ENCODE results near the gene CCNJ. TPM values are rescaled to one million over a fixed set of nuclear protein-coding genes. Genes with fewer than 3 reads are reported as not detected.
A peak's percentile ranks its signal among the peaks of the same experiment; 100 is the strongest.

The CCNJ gene
- total RNA-seq, 1 donor from 2014 or later = 2.4 TPM

DNA sequence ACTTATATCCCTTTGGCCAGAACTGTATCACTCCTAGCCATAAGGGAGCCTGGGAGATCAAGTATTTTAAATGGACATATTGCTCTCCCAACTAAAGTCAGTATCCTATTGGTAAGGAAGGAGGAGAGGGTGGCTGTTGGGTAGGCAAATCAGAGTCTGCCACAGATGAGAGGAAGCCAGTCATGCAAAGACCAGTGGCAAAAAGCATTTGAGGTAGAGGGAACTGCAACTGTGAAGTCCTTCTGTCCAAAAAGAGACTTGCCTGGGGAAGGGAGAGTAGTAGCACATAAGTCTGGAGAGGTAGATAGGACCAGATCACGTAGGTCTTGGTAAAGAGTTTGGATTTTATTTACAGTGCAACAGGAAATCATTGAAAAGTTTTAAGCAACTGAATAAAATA lies 8.8 kb upstream of the CCNJ start:
- Histone ChIP-seq H3K4me1 (no peaks in the 10 kb centered on the region), H3K9me3 (replicated peaks) (no peaks in the 10 kb centered on the region), H3K4me3 (no peak overlapping the region), H3K27me3 (ENCODE audit: low read depth) (no peaks in the 10 kb centered on the region), H3K27ac (replicated peaks) (no peak overlapping the region), H3K36me3 (no peaks in the 10 kb centered on the region)
- DNase-seq = no peak
- intact Hi-C loops (cut with micrococcal nuclease) = no loop called here
- TF ChIP-seq, protein P1, sequence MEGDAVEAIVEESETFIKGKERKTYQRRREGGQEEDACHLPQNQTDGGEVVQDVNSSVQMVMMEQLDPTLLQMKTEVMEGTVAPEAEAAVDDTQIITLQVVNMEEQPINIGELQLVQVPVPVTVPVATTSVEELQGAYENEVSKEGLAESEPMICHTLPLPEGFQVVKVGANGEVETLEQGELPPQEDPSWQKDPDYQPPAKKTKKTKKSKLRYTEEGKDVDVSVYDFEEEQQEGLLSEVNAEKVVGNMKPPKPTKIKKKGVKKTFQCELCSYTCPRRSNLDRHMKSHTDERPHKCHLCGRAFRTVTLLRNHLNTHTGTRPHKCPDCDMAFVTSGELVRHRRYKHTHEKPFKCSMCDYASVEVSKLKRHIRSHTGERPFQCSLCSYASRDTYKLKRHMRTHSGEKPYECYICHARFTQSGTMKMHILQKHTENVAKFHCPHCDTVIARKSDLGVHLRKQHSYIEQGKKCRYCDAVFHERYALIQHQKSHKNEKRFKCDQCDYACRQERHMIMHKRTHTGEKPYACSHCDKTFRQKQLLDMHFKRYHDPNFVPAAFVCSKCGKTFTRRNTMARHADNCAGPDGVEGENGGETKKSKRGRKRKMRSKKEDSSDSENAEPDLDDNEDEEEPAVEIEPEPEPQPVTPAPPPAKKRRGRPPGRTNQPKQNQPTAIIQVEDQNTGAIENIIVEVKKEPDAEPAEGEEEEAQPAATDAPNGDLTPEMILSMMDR (IDR thresholded peaks at IDR 0.05; ENCODE audit: borderline replicate concordance) = no peak

DNA sequence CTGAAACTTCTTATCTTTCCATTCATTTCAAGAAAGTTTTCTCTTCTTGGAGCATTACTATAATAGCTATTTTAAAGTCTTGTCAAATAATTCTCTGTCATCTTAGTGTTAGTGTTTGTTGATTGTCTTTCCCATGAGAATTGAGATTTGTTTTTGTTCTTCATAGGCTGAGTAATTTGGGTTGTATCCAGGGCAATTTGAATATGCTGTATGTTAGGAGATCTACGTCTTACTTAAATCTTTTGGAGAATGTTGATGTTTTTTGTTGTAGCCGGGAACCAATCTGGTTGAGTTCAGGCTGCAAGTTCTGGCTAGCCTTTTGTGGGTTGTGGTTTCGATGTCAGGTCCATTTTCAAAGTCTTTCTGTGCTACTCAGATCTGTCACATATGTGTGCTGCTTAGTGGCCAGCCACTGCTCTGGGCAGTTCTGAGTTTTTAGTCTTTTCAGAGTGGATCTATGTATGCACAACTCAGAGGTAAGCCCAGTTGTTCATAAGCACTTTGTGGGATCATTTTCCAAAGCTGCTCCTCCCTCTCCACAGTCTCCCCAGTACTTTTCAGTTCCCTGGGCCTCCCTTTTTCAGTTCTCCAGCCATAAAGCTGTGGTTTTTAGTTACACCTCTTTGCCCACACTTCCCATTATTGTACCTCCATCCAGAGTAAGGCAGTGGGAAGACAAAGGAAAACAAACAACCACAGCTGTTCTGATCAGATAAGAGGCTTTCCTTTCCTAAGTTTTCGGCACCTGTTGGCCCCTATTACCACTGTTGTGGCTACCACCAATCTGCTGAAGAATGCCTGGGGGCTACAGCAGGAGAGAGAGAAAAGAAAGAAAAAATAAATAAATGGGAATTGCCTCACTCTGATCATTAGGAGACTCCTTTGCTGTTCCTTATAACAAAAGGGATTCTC lies 4.7 kb upstream of the CCNJ start:
- intact Hi-C loops (cut with micrococcal nuclease) = no loop called here
- DNase-seq = no peak
- Histone ChIP-seq H3K9me3 (replicated peaks) (no peaks in the 10 kb centered on the region), H3K4me3 (no peak overlapping the region), H3K36me3 (no peaks in the 10 kb centered on the region), H3K4me1 (peaks cover 11% of the 10 kb centered on the region), H3K27me3 (ENCODE audit: low read depth) (no peaks in the 10 kb centered on the region), H3K27ac (replicated peaks) (no peak overlapping the region)
- TF ChIP-seq, protein P1 (IDR thresholded peaks at IDR 0.05; ENCODE audit: borderline replicate concordance) = no peak

DNA sequence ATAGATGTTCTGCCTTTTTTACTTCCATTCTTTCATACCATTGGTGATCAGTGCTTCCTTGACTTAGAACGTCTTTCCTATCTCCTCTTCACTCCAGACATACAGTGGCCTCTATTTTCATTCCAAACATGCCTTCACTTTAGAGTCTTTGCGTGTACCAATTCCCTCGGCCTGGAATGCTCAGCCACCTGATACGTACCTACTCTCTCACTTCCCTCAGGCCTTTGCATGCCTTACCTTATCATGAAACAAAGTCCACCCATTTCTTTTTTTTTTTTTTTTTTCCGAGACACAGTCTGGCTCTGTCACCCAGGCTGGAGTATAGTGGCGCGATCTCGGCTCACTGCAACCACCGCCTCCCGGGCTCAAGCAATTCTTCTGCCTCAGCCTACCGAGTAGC lies 2.2 kb upstream of the CCNJ start:
- H3K9me3 ChIP-seq (replicated peaks) = no peaks in the 10 kb centered on the region
- no peaks in the 10 kb centered on the region for H3K36me3 ChIP-seq
- DNase-seq = no peak
- H3K4me1 ChIP-seq = peaks cover 25% of the 10 kb centered on the region
- no peak overlapping the region for H3K4me3 ChIP-seq
- TF ChIP-seq, protein P1 (IDR thresholded peaks at IDR 0.05; ENCODE audit: borderline replicate concordance) = no peak
- intact Hi-C loops (cut with micrococcal nuclease) = no loop called here
- no peaks in the 10 kb centered on the region for H3K27me3 ChIP-seq (ENCODE audit: low read depth)
- no peak overlapping the region for H3K27ac ChIP-seq (replicated peaks)

DNA sequence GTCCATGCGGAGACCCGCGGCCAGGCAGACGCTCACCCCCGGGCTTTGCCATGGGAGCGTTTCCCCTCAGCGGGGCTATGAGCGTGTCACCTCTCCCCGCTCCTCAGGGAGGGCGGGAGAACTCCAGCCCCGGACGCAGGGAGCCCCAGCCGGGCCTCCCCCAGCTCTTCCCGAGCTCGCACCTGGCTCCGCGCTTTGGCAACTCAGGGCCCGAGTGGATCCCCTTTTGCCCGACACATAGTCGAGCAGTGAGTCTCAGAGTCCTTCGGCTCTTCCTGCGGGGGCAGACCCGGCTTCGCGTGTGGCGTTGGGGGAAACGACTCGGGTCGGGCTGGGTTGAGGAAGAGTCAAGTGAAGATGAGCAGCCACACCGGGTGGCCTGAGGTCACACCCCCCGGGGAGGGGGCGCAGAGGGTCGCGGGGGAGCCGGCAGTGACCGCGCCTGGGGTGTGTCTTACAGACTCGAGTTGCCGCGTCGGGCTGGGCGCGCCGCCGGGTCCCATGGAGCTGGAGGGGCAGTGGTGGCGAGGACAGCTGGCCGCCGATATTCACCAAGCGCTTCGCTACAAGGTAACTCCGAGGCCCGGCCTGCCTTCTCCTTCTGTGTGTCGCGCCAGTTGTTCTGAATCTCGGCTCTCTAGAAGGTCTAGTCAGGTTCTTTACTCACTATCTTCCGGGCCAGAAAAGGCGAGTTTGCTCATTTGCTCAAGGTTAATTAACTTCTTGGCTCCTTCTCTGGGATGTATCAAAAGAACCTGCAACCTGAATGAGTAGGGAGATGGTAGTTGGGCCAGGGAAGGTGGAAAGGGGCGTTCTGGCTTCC lies 721 bp downstream of the CCNJ start:
- Histone ChIP-seq H3K4me3 (peak overlapping the region; percentile 82), H3K27me3 (ENCODE audit: low read depth) (no peaks in the 10 kb centered on the region), H3K4me1 (peaks cover 25% of the 10 kb centered on the region), H3K36me3 (no peaks in the 10 kb centered on the region), H3K27ac (replicated peaks) (peak overlapping the region; percentile 89), H3K9me3 (replicated peaks) (no peaks in the 10 kb centered on the region)
- DNase-seq = peak; percentile 35
- intact Hi-C loops (cut with micrococcal nuclease) = no loop called here
- TF ChIP-seq, protein P1 (IDR thresholded peaks at IDR 0.05; ENCODE audit: borderline replicate concordance) = no peak

DNA sequence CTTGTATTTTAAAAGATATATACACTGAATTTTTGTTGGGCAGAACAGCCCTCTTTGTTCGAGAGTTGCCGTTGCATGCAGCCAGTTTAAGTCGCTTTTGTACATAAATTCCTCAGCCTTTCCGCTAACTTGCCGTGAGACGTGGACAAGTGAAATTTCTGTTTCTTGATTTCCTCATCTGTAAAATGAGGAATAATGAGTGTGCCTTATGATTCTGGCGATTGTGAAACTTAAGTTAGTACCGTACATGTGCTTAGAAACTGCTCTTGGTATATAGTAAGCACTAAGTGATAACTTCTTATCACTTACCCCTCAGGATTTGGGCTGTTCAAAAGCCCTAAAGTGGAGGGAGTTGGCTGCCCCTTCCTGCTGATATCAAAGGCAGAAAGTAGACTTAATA lies 1.4 kb downstream of the CCNJ start:
- no peaks in the 10 kb centered on the region for H3K27me3 ChIP-seq (ENCODE audit: low read depth)
- TF ChIP-seq, protein P1 (IDR thresholded peaks at IDR 0.05; ENCODE audit: borderline replicate concordance) = no peak
- no peaks in the 10 kb centered on the region for H3K36me3 ChIP-seq
- peak overlapping the region; percentile 89 for H3K27ac ChIP-seq (replicated peaks)
- DNase-seq = no peak
- H3K9me3 ChIP-seq (replicated peaks) = no peaks in the 10 kb centered on the region
- H3K4me1 ChIP-seq = peaks cover 25% of the 10 kb centered on the region
- H3K4me3 ChIP-seq = peak overlapping the region; percentile 82
- intact Hi-C loops (cut with micrococcal nuclease) = no loop called here
